ENCODE results near the gene WDR82.

The WDR82 gene

GRCh38 chr3:52221141-52221562, 57.3 kb downstream of the WDR82 start:
- no peak for FAIRE-seq

- peak; percentile 58 for FAIRE-seq
Measured at GRCh38 chr3:52220380-52221026, 57.9 kb downstream of the WDR82 start.

DNA sequence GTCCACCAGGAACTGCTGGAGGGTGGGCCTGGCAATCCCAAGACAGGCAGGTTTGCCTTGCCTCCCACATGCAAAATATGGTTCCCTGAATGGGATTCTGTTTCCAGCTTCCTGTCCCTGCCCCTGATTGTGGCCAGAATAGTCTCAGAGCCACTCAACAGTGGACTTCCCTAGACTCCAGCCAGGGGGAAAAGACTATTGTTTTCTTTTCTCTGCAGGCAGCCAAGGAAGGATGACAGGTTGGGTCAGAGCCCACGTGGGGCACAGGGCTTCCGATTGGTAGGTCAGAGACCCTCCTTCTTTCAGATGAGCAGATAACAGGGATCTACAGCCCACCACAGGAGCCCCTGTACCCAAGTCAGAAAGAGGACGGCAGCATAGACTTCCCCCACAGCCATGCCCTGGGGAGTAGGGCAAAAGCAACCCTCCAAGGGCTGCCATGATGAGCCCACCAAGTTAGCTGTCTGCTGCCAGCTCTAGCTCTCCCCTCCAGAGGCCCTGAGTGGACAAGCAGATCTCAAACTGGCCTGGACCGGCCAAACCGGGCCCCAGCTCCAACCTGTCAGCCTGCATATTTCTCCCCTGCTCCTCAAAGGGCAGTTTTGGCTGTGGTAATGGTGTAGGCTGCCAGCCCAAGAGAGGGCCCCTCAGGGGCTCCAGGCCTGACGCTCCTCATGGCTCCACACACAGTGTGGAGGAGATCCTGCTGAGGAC, 59.4 kb downstream of the WDR82 start:
- no peak for FAIRE-seq

GRCh38 chr3:52218454-52218853, 60.0 kb downstream of the WDR82 start:
- no peak for FAIRE-seq

DNA sequence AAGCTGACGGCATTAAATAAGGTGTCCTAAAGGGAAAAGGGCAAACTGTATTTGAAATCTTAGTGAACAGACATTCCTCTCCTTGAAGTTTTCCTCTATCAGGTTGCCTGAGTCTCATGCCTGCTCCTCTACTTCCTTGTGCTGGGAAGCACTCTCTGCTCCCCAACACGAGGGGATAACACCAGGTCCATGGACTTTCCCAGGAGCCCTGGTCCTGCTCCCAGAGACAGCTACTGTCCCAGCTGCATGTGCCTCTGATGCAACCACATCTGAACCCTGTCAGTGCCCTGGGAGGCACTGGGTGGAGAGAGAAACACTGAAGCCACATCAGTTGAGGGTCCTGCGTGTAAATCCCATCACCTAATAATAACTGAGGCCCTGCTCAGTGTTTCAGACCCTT, 60.4 kb downstream of the WDR82 start:
- FAIRE-seq = no peak

DNA sequence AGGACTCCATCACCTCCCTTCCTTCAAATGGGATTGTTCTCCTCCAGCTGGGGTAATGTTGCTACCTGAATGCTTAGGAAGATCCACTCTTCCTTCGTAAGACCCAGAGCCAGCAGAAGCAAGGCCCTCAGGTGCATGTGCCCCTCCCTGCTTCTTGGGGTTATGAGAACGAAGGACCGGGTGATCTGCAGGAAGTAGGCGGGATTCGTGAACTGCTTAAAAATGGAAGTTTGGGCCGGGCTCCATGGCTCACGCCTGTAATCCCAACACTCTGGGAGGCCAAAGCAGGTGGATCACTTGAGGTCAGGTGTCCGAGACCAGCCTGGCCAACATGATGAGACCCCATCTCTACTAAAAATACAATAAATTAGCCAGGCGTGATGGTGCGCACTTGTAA, 61.0 kb downstream of the WDR82 start:
- no peak for FAIRE-seq

DNA sequence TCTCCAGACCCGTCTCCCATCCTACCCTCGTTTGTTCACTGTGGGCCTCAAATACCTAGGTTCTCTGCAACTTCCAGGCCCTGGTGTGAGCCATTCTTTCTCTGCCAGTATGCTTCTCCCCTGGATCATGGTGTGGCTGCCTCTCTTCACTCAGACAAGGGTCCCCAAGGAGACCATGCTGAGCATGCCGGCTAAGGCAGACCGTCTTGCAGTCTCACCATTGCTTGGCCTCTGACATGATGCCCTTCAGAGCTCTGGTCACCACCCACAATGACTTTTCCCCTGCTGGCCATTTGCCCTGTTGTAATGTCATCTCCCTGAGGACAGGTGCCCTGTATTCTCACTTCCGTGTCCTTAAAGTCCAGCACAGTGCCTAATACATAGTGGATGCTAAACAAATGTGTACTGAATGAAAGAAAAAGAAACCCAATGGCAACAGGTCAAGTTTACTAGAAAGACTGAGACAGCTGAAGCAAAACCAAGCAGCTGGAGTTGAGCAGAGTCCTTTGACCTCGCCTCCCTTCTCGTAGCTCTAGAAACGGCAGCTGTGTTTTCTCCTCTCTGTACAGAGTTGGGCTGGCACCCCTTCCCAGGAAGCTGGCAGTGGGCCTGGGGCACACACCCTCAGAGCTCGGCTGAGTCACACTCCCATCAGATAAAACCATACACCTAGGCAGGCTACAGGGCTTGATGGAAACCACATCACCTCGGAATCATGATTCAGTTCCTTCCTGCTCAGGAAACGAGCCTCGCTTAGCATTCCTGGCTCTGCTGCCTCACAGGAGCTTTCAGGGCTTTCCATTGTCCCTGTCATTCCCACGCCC, 61.7 kb downstream of the WDR82 start:
- no peak for FAIRE-seq

GRCh38 chr3:52215351-52215750, 63.1 kb downstream of the WDR82 start:
- no peak for FAIRE-seq

- FAIRE-seq = no peak
Measured at GRCh38 chr3:52213901-52214300, 64.5 kb downstream of the WDR82 start.

DNA sequence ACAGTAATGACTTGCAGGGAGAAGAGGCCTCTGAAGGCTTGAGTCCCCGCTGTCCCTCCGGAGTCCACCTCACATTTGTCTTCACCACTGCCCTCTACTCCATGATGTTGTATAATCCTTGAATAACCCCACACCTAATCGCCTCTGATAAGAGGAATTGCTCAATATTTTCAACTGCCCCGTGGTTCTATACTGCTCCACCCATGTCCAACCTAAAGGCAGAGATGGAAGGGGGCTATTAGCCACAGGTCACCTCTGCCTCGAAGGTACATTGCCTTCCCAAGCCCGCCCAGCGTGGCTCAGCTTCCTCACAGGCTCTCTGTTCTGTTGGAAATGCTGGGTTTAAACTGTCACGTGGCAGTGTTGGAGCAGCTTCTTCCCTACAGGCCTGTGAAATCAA, 65.4 kb downstream of the WDR82 start:
- no peak for FAIRE-seq

DNA sequence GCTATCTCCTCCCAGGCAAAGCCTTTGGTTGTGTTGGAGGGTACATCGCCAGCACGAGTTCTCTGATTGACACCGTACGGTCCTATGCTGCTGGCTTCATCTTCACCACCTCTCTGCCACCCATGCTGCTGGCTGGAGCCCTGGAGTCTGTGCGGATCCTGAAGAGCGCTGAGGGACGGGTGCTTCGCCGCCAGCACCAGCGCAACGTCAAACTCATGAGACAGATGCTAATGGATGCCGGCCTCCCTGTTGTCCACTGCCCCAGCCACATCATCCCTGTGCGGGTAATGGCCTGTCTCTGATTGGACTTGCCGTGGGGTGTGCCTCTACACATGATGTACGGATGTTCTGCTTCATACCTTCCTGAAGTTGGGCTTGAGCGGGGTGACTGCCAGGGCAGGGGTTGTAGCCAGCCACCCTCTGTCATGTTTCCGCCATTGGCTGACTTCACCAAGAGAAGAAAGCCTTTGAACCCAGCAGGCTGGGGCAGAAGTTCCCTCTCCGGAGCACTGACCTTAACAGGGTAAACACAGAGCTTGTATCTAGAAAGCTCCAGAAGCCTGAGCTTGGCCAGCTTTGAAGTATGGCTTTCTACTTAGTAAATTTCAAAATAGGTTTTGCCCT, 67.1 kb downstream of the WDR82 start:
- FAIRE-seq = no peak

GRCh38 chr3:52210550-52211046, 67.9 kb downstream of the WDR82 start:
- FAIRE-seq = no peak

DNA sequence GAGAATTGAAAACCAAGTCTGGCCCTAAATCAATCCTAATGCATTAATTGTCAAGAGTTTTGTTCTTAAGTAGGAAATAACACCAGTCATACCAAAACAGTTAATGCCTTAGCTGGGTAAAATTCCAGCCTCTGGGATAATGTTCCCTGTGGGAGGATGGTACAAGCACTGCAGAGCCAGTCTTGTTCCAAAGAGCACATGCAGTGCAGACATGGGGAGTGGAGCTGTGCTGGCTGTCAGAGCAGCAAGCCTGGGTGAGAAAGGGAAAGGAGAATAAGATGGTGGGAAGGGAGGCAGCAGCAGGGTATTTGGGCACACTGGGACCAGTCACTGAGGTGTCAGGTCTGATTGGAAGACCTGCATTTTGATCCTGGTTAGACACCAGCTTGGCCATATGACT, 68.4 kb downstream of the WDR82 start:
- no peak for FAIRE-seq

DNA sequence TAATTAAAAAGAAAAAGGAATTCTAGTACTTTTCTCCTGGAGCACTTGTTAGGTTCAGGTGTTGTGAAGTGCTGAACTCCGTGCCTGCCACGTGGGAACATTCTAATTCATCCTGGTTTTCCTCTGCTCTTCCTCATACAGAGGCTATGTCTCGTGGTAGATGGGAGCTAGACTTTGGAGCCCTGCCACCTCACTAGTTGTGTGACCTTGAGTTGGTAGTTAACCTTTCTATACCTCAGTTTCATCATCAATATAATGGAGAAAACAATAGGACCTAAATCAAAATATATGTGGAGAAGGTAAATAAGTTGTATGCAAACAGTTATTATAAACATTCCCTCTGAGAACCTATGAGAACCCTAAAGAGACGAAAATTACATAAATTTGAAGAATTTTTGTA, 69.9 kb downstream of the WDR82 start:
- no peak for FAIRE-seq

- no peak for FAIRE-seq
Measured at GRCh38 chr3:52205727-52206372, 72.6 kb downstream of the WDR82 start.

Data from G401.6 (cell line).